ENCODE data around the gene CDH7.

The CDH7 gene, protein sequence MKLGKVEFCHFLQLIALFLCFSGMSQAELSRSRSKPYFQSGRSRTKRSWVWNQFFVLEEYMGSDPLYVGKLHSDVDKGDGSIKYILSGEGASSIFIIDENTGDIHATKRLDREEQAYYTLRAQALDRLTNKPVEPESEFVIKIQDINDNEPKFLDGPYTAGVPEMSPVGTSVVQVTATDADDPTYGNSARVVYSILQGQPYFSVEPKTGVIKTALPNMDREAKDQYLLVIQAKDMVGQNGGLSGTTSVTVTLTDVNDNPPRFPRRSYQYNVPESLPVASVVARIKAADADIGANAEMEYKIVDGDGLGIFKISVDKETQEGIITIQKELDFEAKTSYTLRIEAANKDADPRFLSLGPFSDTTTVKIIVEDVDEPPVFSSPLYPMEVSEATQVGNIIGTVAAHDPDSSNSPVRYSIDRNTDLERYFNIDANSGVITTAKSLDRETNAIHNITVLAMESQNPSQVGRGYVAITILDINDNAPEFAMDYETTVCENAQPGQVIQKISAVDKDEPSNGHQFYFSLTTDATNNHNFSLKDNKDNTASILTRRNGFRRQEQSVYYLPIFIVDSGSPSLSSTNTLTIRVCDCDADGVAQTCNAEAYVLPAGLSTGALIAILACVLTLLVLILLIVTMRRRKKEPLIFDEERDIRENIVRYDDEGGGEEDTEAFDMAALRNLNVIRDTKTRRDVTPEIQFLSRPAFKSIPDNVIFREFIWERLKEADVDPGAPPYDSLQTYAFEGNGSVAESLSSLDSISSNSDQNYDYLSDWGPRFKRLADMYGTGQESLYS

DNA sequence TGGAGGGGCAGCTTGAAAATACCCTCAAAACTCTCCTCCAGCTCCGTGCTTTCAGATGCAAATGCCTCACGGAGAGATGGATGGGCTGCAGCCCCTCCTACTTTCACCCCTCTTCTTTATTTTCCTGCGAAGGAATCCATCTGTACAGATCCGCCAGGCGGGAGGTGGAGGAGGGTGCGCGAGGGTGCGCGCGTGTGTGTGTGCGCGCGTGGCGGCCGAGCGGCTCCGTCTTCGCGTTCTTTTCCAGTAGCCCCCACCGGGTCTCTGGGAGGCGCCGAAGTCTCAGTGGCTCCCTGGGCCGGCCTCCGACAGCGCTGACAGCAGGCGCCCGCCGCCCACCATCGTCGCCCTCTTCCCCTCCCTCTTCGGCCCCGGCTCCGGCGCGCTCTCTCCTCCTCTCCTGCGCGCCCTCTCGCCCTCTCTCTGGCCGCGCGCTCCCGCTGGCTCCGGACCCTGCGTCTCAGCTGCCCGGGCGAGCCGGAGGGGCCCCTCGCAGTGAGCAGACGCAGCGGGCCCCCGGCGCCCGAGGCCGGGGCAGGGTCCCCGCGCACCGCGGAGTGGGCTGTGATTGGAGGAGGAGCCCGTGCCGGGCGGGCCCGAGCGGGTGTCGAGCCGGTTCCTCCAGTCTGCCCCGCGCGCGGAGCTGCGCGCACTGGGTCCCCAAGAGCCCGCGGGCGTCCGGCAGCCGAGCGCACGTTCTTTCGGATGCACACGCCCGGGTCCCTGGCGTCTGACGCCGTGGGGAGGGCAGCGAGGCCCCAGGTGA, at the start of gene CDH7:
CDH7 (plus strand) TSS at position 624 of the 766 bp plus-strand sequence. CDS start 11,831 bp downstream, outside the sequence.
- DNase-seq (ENCODE audit: low read depth in 2 of 2, low spot score in 1 of 2) = no peak

DNA sequence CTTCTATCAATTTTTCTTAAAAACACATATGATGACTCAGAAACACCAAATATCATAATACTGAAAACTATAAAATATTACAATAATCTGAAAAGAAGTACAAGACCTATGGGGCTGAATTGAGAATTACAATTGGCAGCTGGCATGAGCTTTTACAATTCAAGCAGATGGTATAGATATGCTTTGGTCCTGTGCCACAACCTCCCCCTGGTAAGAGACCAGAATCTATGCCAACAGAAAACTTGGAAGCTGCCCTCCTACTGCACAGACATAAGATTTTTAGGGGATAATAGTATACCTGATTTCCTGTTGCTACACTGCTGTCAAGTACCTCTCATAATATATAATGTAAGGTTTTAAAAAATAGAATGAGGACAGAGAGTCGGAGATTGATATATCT, 46.8 kb upstream of the CDH7 start:
- no peak for DNase-seq (ENCODE audit: low read depth in 2 of 2, low spot score in 1 of 2)

DNA sequence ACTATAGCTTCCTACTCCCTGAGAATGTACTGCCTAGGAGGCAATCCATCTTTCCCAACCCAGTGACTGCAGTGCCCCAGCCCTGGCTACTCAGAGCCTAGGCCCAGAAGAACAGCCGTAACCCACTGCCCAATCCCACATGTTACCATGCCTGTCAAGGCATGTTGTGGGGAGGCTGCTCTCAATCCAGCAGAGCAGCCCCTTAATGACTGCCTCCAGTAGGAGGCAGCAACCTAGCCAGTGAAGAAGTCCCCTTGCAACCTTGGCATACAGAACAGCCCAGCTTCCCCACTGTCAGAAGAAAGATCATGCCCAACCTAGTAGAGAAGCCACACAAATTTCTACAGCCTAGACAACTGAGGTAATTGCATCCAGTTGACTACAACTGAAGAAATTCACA, 44.2 kb upstream of the CDH7 start:
- DNase-seq (ENCODE audit: low read depth in 2 of 2, low spot score in 1 of 2) = no peak

DNA sequence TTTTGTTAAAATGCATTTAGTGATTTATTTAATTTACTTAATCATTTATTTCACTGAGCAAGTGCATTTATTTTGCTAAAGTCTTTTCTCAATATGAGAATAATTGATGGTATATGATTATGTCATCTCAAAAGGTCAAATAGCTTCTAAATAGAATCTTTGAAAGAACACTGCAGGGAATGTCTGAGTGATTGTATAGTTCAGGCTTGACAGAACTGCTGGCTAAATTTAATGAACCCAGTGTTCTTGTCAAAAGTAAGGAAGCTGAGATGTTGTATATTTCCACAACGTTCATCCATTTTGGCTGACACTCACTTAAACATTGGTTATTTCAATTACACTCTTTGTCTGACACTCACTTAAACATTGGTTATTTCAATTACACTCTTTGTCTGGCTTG, 39.3 kb upstream of the CDH7 start:
- no peak for DNase-seq (ENCODE audit: low read depth in 2 of 2, low spot score in 1 of 2)

DNA sequence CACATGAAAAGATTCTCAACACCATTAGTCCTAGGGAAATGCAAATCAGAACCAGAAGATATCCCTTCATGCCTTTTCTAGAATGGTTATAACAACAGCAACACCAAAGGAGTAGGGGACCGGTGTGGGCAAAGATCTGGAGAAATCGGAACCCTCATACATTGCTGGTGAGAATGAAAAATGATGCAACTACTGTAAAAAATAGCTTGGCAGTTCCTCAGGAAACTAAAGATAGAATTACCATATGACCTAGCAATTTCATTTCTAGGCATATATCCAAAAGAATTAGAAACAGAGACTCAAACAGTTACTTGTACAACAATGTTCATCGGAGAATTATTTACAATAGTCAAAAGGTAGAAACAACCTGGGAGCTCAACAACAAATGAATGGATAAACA, 29.2 kb upstream of the CDH7 start:
- DNase-seq (ENCODE audit: low read depth in 2 of 2, low spot score in 1 of 2) = no peak

DNA sequence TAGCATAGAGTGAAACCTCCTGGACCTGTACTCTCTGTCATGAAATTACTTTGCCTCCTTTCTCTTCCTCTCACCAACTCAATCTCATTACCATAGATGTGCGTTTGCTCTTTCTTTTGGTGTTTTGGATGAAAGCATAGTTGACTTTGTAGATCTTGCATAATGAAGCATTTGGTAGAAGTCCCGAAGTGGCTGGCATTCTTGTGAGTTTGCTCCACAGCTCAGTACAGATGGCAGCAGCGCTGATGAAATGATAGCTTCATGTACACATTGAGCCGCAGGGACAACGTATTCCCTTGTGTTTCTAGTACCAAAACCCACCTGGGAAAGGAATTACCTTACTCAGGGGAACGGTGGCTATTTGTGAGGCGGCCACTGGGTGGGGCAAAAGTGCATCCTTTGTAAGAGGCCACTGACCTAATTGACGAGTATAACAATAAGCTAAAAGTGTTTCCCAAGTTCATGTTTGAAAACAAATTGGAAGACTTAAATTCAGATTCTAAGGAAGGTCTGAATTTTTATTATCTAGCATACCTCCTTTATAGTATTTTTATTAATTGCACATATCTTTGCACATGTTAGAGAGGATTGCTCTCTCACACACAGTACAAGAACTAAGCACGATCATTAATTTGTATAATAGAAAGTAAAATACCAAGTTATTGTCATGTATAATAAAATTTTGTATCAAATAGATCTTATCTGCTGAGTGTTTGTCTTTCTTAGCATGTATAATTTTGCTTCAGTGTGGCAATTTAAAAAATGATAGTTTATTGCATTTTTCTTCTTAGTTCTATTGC, 25.4 kb upstream of the CDH7 start:
- DNase-seq (ENCODE audit: low read depth in 2 of 2, low spot score in 1 of 2) = no peak

DNA sequence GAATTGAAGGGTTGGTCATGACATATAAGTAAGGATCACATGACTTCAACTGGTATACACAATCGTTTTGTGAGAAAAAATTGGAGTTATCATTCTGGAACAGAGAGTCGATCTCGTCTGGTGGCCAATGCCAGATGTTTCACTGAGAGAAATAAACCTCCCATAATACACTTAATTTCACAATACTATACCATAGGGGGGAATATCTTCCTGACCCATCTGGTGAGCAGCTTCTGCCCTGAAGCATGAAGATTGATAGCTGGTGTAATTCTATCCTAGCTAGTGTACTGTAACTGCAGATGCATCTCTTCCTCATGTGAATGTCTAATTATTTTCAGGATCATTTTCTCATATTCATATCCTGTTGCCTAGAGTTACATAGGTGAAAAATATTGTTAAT, 15.7 kb upstream of the CDH7 start:
- no peak for DNase-seq (ENCODE audit: low read depth in 2 of 2, low spot score in 1 of 2)

DNA sequence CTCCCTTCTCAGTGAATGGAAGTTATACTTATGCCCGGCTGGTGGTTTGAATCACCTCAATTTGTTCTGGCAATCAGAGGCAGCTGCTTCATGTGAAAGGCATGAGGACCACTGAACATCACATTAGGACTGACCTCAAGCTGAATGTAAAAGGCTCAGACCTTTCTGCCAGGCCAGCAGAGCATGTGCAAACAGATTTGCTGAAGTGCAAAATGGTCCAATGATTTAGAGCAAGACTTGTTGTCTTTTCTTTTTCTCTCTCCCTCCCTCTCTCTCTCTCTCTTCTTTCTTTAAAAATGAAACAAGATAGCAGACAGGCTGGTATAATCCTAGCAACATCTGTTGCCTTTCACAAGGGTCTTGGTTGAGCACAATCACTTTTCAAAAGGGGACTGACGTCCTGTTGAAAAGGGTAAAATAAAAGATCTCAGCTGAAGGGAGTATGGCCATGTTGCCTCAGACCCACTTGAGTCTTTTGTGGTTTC, 13.3 kb upstream of the CDH7 start:
- DNase-seq (ENCODE audit: low read depth in 2 of 2, low spot score in 1 of 2) = no peak

DNA sequence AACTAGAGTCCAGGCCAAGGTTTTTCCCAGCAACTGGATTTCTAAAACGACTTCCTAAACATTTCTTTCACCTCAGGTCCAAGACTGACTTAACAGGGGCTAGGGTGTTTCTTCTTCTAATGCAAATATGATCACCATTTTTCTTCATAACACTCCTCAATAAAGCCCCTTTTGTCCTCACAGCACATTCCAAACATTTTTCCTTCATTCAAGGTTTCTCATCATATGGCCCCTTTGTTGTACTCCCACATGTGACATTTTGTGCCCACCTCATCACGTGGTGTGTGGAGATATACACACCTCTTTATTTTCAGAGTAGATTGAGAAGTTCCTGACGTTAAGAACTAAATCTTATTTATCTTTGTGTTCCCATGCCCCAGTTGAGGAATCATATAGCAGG, 3.9 kb upstream of the CDH7 start:
- DNase-seq (ENCODE audit: low read depth in 2 of 2, low spot score in 1 of 2) = no peak

DNA sequence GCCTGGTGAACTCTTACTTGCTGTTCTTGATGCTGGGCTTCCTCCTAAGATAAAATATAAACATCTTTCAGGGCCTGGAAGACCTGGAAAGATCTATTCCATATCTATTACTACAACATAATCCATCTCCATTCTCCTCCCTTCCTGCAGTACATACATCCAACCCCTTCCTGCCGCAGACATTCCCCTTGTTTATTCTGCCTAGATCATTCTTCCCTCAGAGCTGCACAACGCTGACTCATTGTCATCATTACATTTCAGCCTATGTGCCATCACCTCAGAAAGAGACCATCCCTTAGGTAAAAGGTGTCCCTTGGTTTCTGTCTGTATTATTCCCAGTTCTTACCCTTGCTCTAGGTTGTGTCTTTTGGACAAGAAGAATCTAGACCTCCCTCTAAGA, 2.5 kb upstream of the CDH7 start:
- DNase-seq (ENCODE audit: low read depth in 2 of 2, low spot score in 1 of 2) = no peak

DNA sequence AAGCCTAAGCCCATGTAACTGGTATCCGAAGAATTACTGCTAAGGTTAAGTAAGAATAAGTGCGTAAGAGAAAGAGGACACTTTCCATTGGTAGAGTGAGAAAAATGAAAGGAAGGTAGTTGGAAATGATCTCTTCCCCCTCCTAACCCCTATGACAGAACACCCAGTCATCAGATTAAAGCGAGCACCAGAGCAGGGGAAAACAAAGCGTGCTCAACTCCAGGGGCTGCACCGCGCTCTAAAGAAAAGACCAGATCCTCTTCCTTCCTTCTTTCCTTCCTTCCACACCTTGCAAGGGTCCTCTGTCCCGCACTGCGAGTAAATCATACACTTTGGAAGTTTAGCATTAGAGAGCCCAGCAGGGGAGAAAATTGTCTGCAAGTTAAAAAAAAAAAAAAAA, 971 bp upstream of the CDH7 start:
- no peak for DNase-seq (ENCODE audit: low read depth in 2 of 2, low spot score in 1 of 2)

DNA sequence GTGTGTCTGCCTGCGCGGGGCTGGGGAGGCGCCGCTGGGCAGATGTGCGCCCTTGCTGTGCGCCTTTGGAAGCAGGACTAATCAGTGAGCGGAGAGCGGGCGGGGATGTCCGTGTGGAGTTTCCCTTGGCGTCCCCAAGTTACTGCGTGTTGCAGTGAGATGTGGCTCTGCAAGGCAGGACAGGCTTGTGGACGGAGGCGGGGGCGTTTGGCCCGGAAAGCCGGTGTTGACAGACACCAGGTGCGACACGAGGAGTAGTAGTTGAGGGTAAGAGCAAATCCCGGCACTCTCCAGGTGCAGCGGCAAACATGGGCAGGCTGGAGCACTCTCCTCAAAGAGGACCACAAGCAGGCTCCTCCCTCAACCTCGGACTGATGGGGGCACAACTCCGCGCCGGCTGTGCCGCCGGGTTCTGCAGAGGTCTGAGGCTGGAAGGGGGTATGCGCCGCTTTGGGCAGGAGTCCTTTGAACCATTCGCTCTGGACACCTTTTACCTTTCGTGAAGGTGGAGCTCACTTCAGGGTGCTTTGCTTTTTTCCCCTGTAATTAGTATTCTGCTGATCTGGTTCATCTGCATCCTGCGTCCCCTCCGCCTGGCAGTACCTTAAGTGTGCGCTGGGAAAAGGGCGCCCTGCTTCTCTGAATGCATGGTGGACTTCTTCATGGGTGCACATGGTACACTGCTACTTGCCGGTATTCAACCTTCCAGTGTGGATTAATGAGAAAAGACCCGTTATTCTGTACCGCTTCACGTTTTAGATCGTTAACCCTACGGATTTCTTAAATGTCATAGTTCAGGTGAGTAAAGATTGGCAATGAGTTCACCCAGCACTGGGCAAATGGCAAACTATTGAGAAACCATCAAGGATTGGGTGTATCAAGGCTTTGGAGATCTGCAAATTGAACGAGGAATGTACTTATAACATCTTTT, 608 bp downstream of the CDH7 start:
- no peak for DNase-seq (ENCODE audit: low read depth in 2 of 2, low spot score in 1 of 2)

DNA sequence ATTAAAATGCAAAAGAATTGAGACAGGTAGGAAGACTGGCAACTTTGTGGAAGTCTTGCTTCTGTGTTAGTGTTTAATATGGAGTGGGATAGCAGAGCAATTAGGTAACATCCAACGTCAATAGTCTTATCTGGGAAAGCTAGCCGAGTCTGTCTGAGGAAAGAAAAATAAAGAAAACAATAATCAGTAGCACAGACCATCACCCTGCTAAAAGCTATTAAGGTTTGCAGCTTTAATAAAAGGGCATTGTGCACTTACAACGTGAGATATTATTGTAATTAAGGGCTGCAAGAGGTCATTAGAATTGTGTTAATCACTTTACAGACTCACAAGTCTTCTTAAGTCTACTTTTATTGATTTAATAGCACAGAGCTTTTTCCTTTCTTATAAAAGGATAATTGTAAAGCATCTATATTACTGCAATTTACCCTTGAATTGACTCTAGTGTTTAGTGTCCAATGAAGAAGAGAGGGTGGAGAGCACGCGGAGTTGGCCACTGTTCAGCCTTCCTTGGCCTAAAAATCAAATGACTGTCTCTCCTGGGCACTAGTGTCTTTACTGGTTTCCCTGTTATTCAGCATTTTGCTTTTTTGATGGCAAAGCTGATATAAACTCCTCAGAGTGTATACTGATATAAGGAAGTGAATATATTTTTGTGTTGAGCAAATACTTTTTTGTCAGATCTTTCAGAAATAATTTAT, 2.0 kb downstream of the CDH7 start:
- no peak for DNase-seq (ENCODE audit: low read depth in 2 of 2, low spot score in 1 of 2)

DNA sequence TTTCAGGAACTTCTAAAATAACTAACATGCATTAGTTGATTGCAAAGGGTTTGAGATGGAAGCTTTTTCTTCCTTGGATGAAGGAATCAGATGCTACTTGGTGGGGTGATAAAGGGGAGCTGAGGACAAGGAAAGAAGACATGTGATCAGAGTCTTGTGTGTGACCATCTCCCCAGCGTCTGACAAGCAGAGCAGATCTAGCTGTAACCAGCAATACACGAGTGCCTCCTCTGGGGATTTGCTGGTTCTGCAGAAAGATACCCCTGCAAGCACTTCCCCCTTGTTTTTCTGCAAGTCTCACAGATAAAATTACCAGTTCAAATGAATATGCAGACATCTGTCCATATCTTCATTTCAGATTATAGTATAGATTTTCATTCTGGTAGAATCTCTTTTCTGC, 2.7 kb downstream of the CDH7 start:
- no peak for DNase-seq (ENCODE audit: low read depth in 2 of 2, low spot score in 1 of 2)

DNA sequence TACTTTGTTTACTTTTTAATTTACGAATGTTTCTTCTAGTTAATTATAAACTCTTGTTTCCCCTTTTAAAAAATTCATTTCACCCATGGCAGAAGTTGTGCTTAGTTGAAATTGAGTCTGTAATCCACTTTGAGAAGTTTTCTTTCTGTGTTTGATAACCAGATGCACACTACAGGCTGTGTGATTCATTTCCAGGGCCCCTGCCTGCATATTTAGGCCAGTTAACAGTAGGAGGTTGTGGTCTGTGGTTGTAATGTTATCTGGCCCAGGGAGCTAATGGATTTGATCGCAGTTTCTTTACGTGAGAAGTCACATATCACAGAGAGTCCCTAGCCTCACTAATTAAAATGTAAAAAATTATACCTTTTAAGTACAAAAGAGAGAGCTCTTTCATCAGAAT, 3.3 kb downstream of the CDH7 start:
- no peak for DNase-seq (ENCODE audit: low read depth in 2 of 2, low spot score in 1 of 2)

DNA sequence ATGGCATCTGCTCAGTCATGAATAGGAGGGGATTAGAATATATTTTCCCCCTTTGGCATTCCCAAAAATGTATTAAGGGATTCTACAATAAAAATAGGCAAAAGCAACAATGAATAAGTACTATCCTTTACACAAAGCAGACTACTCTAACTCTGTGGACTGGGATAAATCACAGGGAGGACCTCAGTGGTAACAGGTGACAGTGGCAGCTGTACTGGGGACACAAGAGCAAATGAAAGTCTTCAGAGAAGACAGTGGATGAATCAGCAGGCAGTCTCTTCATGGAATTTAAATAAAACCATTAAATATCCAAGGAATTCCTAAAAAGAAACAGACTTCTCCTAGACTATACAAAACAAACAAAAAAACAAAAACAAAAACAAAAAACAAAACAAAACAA, 4.8 kb downstream of the CDH7 start:
- DNase-seq (ENCODE audit: low read depth in 2 of 2, low spot score in 1 of 2) = no peak

DNA sequence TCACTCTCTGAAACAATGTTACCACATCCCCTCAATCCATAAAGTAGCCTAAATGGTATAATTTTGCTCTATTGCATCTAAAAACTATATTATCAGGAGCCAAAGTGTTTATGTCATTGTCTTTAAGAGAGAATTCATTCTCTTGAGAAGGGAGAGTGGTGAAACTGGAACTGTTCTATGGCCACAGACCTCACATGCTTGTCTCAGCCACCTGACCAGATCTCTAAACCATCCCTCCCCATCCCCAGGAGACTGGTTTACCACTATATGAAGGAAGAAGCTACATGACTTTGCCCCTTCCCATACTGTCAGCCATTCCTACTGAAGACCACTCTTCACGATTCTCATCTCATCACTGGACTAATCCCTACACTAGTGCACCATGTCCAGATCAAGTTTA, 9.6 kb downstream of the CDH7 start:
- DNase-seq (ENCODE audit: low read depth in 2 of 2, low spot score in 1 of 2) = no peak

DNA sequence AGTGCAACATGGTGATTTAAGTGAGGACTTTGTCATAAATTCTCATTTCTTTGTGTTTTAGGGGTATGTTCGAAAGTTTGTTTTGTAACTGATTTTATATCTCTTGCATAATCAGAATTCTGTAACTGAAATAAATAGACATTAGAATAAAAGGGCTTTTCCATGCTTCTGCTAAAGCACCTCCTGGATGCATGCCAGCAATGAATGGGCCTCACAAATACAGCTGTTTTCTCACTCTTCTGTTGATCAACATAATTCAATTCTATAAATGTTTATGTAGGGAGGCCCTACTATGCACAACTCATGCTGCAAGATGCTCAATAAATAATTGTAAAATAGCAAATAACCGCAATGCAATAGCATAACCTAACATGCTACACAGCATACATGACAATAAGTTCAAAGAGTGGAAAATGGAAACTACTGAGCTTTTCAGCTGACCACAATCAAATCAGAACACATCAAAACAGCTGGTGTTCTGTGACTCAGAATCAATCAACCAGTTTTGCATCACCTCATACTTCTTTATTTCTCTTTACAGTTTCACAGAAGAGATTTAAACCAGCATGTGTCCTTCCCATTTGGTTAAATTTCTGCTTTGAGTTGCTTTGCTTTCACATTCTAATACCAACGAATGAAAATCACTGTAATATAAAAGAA, 11.0 kb downstream of the CDH7 start:
- no peak for DNase-seq (ENCODE audit: low read depth in 2 of 2, low spot score in 1 of 2)

DNA sequence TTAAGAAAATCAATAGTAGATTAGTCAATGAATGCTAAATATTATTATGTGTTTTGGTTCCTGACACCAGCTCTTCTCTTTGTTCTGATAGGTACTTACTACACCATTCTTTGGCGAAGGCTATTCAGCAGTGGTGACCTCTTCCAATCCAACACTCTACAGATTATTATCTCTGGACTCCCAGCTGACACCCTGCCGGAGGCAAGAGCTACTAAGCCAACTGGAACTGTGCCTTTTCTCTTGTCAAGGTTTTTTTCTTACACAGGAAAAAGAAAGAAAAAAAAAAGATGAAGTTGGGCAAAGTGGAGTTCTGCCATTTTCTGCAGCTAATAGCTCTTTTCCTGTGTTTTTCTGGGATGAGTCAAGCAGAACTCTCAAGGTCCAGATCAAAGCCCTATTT, 11.7 kb downstream of the CDH7 start:
- no peak for DNase-seq (ENCODE audit: low read depth in 2 of 2, low spot score in 1 of 2)
